SU-DHL-6 (cell line): ENCODE measurements around the gene CORO7.

Source experiments
- H2AFZ ChIP-seq: fragments of 200-600 bp; sonication (generic); 2 replicates; pipeline ENCODE4 v1.6.1; 2014; ENCODE audit warnings: low read depth, mild to moderate bottlenecking, moderate library complexity, mixed read lengths, antibody characterized with exemption, low read length; ENCODE audit not compliant: severe bottlenecking
- H3F3A ChIP-seq: fragments of 200-600 bp; shearing (Covaris generic); 2 replicates; pipeline ENCODE4 v1.6.0; 2016; ENCODE audit warnings: antibody characterized with exemption, mild to moderate bottlenecking; ENCODE audit not compliant: insufficient read depth
- H3K27ac ChIP-seq: fragments of 200-600 bp; sonication (generic); 2 replicates; pipeline ENCODE4 v1.5.1; 2016; ENCODE audit warnings: low read depth, mild to moderate bottlenecking, low read length, moderate library complexity, mixed read lengths
- H3K27me3 ChIP-seq: fragments of 200-600 bp; sonication (generic), shearing (Covaris generic); 2 replicates; pipeline ENCODE4 v1.6.0; 2014; ENCODE audit warnings: mild to moderate bottlenecking, low read length
- H3K36me3 ChIP-seq: fragments of 200-600 bp; sonication (generic); 2 replicates; pipeline ENCODE4 v1.6.1; 2014; ENCODE audit warnings: mild to moderate bottlenecking, low read length, mixed read lengths
- H3K4me2 ChIP-seq: fragments of 300-600, 200-600 bp; shearing (Covaris generic), sonication (generic); 2 replicates; pipeline ENCODE4 v1.6.0; 2014; ENCODE audit warnings: low read length, low read depth, mild to moderate bottlenecking; ENCODE audit not compliant: poor library complexity, severe bottlenecking
- H3K4me3 ChIP-seq: fragments of 200-600 bp; sonication (generic); 2 replicates; pipeline ENCODE4 v1.5.1; 2014; ENCODE audit warnings: antibody characterized with exemption, low read length, mild to moderate bottlenecking, mixed read lengths; ENCODE audit not compliant: insufficient read depth, poor library complexity, severe bottlenecking
- H3K79me2 ChIP-seq: fragments of 200-600 bp; sonication (generic); 2 replicates; pipeline ENCODE4 v1.6.1; 2014; ENCODE audit warnings: mild to moderate bottlenecking, low read length, moderate library complexity; ENCODE audit not compliant: insufficient read depth
- H3K9ac ChIP-seq: fragments of 200-600 bp; sonication (generic); 2 replicates; pipeline ENCODE4 v1.7.0; 2014; ENCODE audit warnings: mild to moderate bottlenecking, low read length
- H3K9me2 ChIP-seq: fragments of 200-600 bp; sonication (generic); replicated peaks from 2 replicates; pipeline ENCODE4 v1.6.1; 2014; ENCODE audit warnings: low read length; ENCODE audit not compliant: insufficient read depth
- H3K9me3 ChIP-seq: fragments of 200-600 bp; sonication (generic); 2 replicates; pipeline ENCODE4 v1.6.1; 2014; ENCODE audit warnings: low read length, mixed read lengths; ENCODE audit not compliant: insufficient read depth
- H4K20me1 ChIP-seq: fragments of 200-600 bp; sonication (generic); 2 replicates; pipeline ENCODE4 v1.6.1; 2014; ENCODE audit warnings: low read depth, mild to moderate bottlenecking, antibody characterized with exemption, low read length, moderate library complexity, mixed read lengths
- EZH2phosphoT487 ChIP-seq: fragments of 200-600 bp; sonication (generic), shearing (Covaris generic); conservative IDR thresholded peaks from 2 replicates; pipeline ENCODE4 v1.6.1; 2018; ENCODE audit warnings: mild to moderate bottlenecking, antibody characterized with exemption, low read length, moderate library complexity, mixed read lengths
- TF ChIP-seq, protein P1 (sequence below): fragments of 200-600 bp; sonication (generic); IDR thresholded peaks from one replicate; pipeline ENCODE4 v1.5.1; 2017; ENCODE audit warnings: antibody characterized with exemption, mild to moderate bottlenecking, low read length, moderate library complexity; ENCODE audit not compliant: insufficient read depth, poor library complexity, severe bottlenecking

CORO7 gene

DNA sequence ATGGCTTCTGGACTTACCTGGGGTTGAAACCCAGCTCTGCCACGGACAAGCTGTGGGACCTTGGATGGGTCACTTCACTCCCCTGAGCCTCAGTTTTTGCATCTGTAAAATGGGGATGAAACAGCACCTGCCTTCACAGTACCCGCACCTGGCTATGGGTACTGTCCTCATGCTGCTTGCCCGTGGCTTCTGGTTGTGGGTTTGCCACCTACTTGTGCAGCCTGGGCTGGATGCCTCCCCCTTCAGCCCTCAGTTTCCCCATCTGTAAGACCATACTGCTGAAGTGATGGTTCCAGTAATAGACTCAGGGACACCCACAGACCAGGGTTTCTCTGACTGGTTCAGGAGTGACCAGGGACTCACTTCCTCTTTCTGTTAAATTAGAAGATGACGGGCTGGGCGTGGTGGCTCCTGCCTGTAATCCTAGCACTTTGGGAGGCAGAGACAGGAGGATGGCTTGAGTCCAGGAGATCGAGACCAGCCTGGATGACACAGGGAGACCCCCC is 91.1 kb downstream of the CORO7 start:
- TF ChIP-seq, protein P1, sequence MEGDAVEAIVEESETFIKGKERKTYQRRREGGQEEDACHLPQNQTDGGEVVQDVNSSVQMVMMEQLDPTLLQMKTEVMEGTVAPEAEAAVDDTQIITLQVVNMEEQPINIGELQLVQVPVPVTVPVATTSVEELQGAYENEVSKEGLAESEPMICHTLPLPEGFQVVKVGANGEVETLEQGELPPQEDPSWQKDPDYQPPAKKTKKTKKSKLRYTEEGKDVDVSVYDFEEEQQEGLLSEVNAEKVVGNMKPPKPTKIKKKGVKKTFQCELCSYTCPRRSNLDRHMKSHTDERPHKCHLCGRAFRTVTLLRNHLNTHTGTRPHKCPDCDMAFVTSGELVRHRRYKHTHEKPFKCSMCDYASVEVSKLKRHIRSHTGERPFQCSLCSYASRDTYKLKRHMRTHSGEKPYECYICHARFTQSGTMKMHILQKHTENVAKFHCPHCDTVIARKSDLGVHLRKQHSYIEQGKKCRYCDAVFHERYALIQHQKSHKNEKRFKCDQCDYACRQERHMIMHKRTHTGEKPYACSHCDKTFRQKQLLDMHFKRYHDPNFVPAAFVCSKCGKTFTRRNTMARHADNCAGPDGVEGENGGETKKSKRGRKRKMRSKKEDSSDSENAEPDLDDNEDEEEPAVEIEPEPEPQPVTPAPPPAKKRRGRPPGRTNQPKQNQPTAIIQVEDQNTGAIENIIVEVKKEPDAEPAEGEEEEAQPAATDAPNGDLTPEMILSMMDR = no peak
- TF ChIP-seq EZH2phosphoT487 = no peak
- Histone ChIP-seq H3K9ac (no peak overlapping the region), H3K27me3 (no peaks in the 10 kb centered on the region), H3K36me3 (no peaks in the 10 kb centered on the region), H3F3A (no peaks in the 10 kb centered on the region), H3K27ac (no peak overlapping the region), H4K20me1 (no peaks in the 10 kb centered on the region), H2AFZ (no peak overlapping the region), H3K4me2 (no peak overlapping the region), H3K9me3 (no peaks in the 10 kb centered on the region), H3K79me2 (no peaks in the 10 kb centered on the region), H3K4me3 (no peak overlapping the region), H3K9me2 (no peaks in the 10 kb centered on the region)

DNA sequence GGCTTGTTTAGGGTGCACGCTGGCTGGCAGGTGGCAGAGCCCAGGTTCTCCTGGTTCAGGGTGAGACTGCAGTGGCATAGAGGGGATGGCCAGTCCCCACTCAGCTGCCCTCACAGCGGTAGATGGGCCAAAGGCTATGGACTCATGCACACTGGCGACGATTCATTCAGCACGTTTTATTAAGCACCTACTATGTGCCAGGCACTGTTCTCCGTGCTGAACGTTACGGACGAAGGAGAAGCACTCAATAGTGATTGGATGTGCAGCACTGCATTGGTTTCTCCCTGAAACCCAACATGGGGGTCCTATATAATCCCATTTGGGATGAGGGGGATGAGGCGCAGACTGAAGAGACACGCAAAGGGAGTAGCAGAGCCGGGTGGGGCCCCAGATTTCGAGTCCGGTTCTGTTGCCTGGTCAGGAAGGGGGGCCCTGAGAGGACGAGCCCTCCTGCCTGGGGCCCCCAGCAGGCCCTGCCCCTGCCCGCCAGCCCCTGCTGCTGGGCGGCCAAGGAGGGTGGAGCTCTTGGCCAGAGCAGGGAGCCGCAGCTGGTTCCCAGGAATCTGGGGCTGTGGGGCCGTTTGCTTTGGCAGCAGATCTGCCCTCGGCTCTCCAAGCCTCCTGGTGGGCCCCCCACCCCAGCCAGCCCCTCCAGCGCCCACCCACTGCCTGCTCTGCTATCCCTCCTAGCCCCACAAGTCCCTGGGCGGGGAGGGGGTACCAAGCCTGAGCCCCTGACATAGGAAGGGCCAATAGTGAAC is 91.7 kb downstream of the CORO7 start:
- Histone ChIP-seq H3K27ac (no peak overlapping the region), H3K9ac (no peak overlapping the region), H3K27me3 (no peaks in the 10 kb centered on the region), H3K9me3 (no peaks in the 10 kb centered on the region), H3K4me3 (no peak overlapping the region), H3K4me2 (no peak overlapping the region), H3K36me3 (no peaks in the 10 kb centered on the region), H3K9me2 (no peaks in the 10 kb centered on the region), H3F3A (no peaks in the 10 kb centered on the region), H3K79me2 (no peaks in the 10 kb centered on the region), H2AFZ (no peak overlapping the region), H4K20me1 (no peaks in the 10 kb centered on the region)
- TF ChIP-seq, protein P1 = no peak
- no peak for TF ChIP-seq EZH2phosphoT487

DNA sequence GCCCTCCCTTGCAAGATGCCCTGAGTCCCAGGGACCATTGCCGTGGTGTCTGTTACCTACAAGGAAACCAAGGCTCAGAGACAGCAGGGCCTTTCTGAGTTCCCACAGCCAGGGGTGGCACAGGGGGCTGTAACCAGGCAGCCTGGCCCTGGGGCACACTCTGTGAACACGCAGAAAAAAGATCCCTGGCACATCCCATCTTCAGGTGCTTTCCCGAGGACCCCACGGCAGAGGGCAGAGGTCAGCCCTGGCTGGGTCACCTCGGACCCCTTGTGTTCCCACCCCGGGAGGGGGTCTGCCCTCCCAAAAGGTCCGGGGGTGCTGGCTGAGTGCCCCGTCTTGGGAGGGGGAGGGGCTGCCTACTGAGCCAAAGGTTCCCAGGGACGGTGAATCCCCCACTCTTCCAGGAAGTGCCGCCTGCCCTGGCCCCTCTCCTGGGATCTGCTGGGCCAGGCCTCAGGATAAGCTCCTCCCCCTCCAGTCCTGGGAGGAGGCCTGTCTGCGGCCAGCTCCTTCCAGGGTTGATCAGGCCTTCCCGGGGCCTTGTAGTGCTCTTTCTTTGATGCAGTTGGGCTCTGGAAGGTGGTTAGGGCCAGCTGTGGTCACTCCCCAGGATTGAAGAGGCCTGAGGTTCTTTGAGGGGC is 92.4 kb downstream of the CORO7 start:
- Histone ChIP-seq H4K20me1 (no peaks in the 10 kb centered on the region), H3K9me2 (no peaks in the 10 kb centered on the region), H3K27ac (no peak overlapping the region), H3K27me3 (no peaks in the 10 kb centered on the region), H3K4me2 (no peak overlapping the region), H3K9ac (no peak overlapping the region), H3K9me3 (no peaks in the 10 kb centered on the region), H3K79me2 (no peaks in the 10 kb centered on the region), H2AFZ (no peak overlapping the region), H3F3A (no peaks in the 10 kb centered on the region), H3K36me3 (no peaks in the 10 kb centered on the region), H3K4me3 (no peak overlapping the region)
- TF ChIP-seq, protein P1 = no peak
- no peak for TF ChIP-seq EZH2phosphoT487
